K562 (cell line): Measurements from ENCODE around the gene ATAD3C.
"Not testable (repeated sequence)": the region's sequence is repeated elsewhere in the genome, so short reads cannot be mapped to it uniquely, and the experiment has no call there.

Experiments
- SMC3 ChIP-seq: conservative IDR thresholded peaks from 2 replicates; pipeline ENCODE4 v1.6.1; 2011; ENCODE audit warnings: low read depth, low read length, improper control_type of control experiment; ENCODE audit not compliant: insufficient read depth
- ZNF274 ChIP-seq: IDR thresholded peaks from 2 replicates; pipeline ENCODE4 v1.6.1; 2011; ENCODE audit warnings: low read depth, mild to moderate bottlenecking, low read length, moderate library complexity, borderline replicate concordance
- TF ChIP-seq, protein P1 (sequence below), 3 experiments: IDR thresholded peaks in 2 of 3; conservative IDR thresholded peaks in 1 of 3; 2 replicates each; pipeline ENCODE4 v1.5.1; 2011 to 2012; ENCODE audit warnings: low read length in 3 of 3, mild to moderate bottlenecking in 3 of 3, control low read depth in 2 of 3, improper control_type of control experiment in 1 of 3, inconsistent platforms in 1 of 3, low read depth in 1 of 3, mixed read lengths in 1 of 3, moderate library complexity in 1 of 3; ENCODE audit not compliant: insufficient read depth in 2 of 3

DNA sequence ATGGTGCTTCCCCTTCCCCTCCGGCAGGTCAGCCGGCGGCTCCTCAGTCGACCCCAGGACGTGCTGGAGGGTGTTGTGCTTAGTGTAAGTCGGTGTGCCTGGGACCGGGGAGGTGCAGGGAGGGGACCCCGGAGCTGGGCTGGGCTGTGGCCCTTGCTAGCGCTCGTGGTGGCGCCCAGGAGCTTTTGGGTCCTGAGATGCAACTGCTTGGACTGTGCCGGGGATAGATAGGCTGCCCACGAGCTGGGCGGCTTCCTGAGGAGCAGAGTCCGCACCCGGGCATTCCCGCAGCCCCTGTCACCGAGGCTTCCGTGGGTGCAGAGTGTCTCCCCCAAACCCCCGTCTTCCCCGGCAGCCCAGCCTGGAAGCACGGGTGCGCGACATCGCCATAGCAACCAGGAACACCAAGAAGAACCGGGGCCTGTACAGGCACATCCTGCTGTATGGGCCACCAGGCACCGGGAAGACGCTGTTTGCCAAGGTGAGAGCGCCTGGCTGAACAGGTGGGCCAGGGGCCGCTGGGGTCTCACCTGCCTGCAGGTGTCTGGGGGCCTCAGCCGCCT, 36.3 kb downstream of the ATAD3C start:
- not testable (repeated sequence) for TF ChIP-seq ZNF274, SMC3
- TF ChIP-seq, protein P1, sequence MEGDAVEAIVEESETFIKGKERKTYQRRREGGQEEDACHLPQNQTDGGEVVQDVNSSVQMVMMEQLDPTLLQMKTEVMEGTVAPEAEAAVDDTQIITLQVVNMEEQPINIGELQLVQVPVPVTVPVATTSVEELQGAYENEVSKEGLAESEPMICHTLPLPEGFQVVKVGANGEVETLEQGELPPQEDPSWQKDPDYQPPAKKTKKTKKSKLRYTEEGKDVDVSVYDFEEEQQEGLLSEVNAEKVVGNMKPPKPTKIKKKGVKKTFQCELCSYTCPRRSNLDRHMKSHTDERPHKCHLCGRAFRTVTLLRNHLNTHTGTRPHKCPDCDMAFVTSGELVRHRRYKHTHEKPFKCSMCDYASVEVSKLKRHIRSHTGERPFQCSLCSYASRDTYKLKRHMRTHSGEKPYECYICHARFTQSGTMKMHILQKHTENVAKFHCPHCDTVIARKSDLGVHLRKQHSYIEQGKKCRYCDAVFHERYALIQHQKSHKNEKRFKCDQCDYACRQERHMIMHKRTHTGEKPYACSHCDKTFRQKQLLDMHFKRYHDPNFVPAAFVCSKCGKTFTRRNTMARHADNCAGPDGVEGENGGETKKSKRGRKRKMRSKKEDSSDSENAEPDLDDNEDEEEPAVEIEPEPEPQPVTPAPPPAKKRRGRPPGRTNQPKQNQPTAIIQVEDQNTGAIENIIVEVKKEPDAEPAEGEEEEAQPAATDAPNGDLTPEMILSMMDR (IDR thresholded peaks at IDR 0.05 in 2 of 3, conservative IDR thresholded peaks at IDR 0.05 in 1 of 3; ENCODE audit: insufficient read depth in 2 of 3, low read depth in 1 of 3, low read length in 3 of 3) = not testable (repeated sequence)
